BJ (cell line): ENCODE data around the gene NABP1. TPM values are rescaled to one million over a fixed set of nuclear protein-coding genes. Genes with fewer than 3 reads are reported as not detected.
A peak's percentile ranks its signal among the peaks of the same experiment; 100 is the strongest.

Source experiments
- CTCF ChIA-PET: fragments of 350-600 bp; formaldehyde crosslinking; extraction: SDS; loops from one replicate; lab custom pipeline; 2021; ENCODE audit warnings: antibody characterized with exemption, inconsistent platforms; lab: Yijun Ruan, JAX
- POLR2A ChIA-PET: fragments of 300-600 bp; sonication (Branson Sonifier 250); formaldehyde crosslinking; extraction: SDS; loops from one replicate; lab custom pipeline; 2021; ENCODE audit warnings: antibody characterized with exemption; lab: Charles Lee
- DNase-seq: peaks from one replicate; pipeline ENCODE4 v3.0.0-alpha.2; 2011; ENCODE audit warnings: low read depth
- H3K27me3 ChIP-seq: 2 replicates; pipeline ENCODE4 v1.6.0; 2011; ENCODE audit warnings: low read length; ENCODE audit not compliant: control insufficient read depth, insufficient read depth
- H3K36me3 ChIP-seq: 2 replicates; pipeline ENCODE4 v1.5.1; 2011; ENCODE audit warnings: low read length; ENCODE audit not compliant: control insufficient read depth, insufficient read depth
- H3K4me3 ChIP-seq: 2 replicates; pipeline ENCODE4 v1.5.1; 2011; ENCODE audit warnings: low read depth, mild to moderate bottlenecking, control low read depth, low read length
- CTCF ChIP-seq: IDR thresholded peaks from 2 replicates; pipeline ENCODE4 v1.5.1; 2011; ENCODE audit warnings: low read depth, mild to moderate bottlenecking, control low read depth, inconsistent platforms, low read length, moderate library complexity; ENCODE audit not compliant: insufficient read depth
- polyA plus RNA-seq: library from polyadenylated mRNA; depleted of rRNA; stranded (reverse); fragments of >200 nt; gene quantifications from 2 replicates; pipeline ENCODE4 v1.2.3, GENCODE V29; 2011

NABP1 gene
- polyA plus RNA-seq, 1 experiment: 63.8 TPM

DNA sequence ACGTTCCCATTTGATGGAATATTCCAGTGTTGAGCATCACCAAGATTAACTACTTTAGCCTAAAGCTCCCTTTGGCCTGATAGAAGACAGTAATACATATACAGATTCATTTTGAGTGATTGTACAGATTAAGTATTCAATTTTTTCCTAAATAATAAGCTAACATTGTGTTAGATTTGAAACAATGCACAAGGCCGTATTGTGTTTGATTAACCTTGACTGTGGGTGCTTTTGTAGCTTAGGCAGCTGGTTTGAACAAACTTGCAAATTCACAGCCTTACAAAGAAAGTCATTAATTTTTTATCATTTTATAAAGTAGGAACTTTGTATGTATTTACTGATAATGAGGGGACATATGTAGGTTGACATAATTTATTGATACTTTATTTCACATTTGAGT lies 29.6 kb downstream of the NABP1 start:
- H3K27me3 ChIP-seq: no peaks in the 10 kb centered on the region
- H3K36me3 ChIP-seq: no peaks in the 10 kb centered on the region
- no peak for TF ChIP-seq CTCF
- H3K4me3 ChIP-seq: no peak overlapping the region
- CTCF ChIA-PET: interaction anchor here (0.7 to 1.1 kb wide), 3 partner anchors 10 to 142 kb away, joined by 3 read pairs; no protein-coding TSS in a partner anchor
- POLR2A ChIA-PET: no interaction called here
- no peak for DNase-seq

GRCh38 chr2:191710411-191710900 lies 32.5 kb downstream of the NABP1 start:
- POLR2A ChIA-PET: no interaction called here
- no peak overlapping the region for H3K4me3 ChIP-seq
- CTCF ChIA-PET: interaction anchor here (1.3 kb wide), 1 partner anchor 19 kb away, joined by 4 read pairs; no protein-coding TSS in a partner anchor

DNA sequence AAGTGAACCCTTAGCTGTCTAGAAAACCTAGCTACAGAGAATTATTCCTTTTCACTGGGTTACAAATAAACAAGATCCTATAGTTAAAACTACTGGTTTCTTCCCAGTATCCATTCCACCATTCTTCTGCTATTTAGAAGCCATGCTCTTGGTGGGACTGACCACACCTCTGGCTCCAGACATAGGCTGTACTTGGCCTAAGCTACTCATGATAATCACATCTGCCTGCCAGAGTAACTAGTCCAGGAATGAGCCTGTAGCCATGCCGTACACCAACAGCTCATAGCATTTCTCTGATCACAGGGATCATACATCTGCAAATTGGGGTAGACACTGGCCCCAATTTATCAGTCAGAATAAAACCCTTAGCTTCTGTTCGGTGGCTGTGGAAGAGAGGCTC lies 33.7 kb downstream of the NABP1 start:
- ChIA-PET CTCF (interaction anchor here (1.3 kb wide), 1 partner anchor 17 kb away, joined by 3 read pairs; no protein-coding TSS in a partner anchor), POLR2A (no interaction called here)
- no peak for TF ChIP-seq CTCF
- Histone ChIP-seq H3K36me3 (no peaks in the 10 kb centered on the region), H3K4me3 (no peak overlapping the region), H3K27me3 (no peaks in the 10 kb centered on the region)
- no peak for DNase-seq

More at GRCh38 chr2:191710411-191710900, 32.5 kb downstream of the NABP1 start:
- DNase-seq: peak; percentile 35
- Histone ChIP-seq H3K27me3 (no peaks in the 10 kb centered on the region), H3K36me3 (no peaks in the 10 kb centered on the region)
- TF ChIP-seq CTCF: no peak

- POLR2A ChIA-PET: no interaction called here
- H3K4me3 ChIP-seq: no peak overlapping the region
- CTCF ChIA-PET: no interaction called here
- H3K27me3 ChIP-seq: no peaks in the 10 kb centered on the region
- TF ChIP-seq CTCF: no peak
- H3K36me3 ChIP-seq: no peaks in the 10 kb centered on the region
- DNase-seq: no peak
Observed at GRCh38 chr2:191713837-191714236, 35.9 kb downstream of the NABP1 start.

DNA sequence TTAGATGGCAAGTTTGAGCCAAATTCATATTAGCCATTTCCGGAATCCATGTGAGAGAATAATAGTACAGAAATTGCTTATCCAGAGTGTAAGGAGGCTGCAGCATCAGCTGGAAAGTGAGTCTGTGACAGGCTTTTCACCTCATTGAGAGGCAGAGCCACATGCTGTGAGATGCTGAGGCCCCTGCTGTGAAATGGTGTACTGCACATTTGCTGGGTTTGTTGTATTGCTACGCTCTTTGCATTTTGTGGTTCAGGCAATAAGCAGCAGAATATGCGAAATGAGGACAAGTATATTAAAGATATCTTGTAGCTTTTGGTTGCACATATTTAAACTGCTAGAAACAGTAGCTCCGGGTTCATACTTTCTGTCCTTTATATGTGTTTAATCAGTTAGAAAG lies 37.0 kb downstream of the NABP1 start:
- DNase-seq: no peak
- CTCF ChIA-PET: interaction anchor here (1.1 to 1.7 kb wide), 3 partner anchors 11 to 161 kb away, joined by 3 read pairs; no protein-coding TSS in a partner anchor
- POLR2A ChIA-PET: interaction anchor here (0.5 kb wide), 1 partner anchor 462 kb away, joined by 3 read pairs; no protein-coding TSS in a partner anchor
- no peaks in the 10 kb centered on the region for H3K36me3 ChIP-seq
- TF ChIP-seq CTCF: no peak
- no peaks in the 10 kb centered on the region for H3K27me3 ChIP-seq
- H3K4me3 ChIP-seq: no peak overlapping the region
